GM18505 (cell line): ENCODE measurements around the gene ATP5F1A.
"Not testable (repeated sequence)": the region's sequence is repeated elsewhere in the genome, so short reads cannot be mapped to it uniquely, and the experiment has no call there.

ENCODE experiments used
- ATAC-seq: cut with Tn5 transposase; IDR thresholded peaks from one replicate; pipeline ENCODE4 v1.9.1; 2021; ENCODE audit not compliant: unreplicated experiment
- POLR2A ChIP-seq: IDR thresholded peaks from 4 replicates; pipeline ENCODE4 v1.6.1; 2011; ENCODE audit warnings: borderline replicate concordance; ENCODE audit not compliant: insufficient read depth, insufficient read length; ENCODE audit errors: extremely low read depth

ATP5F1A gene

DNA sequence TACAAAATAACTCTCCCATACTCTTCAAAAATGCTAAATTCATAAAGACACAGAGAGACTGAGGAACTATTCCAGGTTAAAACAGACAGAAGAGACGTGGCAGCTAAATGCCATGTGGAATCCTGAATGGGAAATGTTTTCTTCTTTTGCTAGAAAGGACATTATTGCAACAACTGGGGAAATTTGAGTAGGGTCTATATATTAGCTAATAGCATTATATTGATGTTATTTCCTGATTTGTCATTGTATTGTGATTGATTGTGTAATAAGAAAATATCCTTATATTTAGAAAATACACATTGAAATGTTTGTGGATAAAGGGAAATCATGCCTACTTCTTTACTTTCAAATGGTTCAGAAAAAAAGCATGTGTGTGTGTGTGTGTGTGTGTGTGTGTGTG, 49.5 kb downstream of the ATP5F1A start:
- no peak for ATAC-seq
- TF ChIP-seq POLR2A, result no peak

DNA sequence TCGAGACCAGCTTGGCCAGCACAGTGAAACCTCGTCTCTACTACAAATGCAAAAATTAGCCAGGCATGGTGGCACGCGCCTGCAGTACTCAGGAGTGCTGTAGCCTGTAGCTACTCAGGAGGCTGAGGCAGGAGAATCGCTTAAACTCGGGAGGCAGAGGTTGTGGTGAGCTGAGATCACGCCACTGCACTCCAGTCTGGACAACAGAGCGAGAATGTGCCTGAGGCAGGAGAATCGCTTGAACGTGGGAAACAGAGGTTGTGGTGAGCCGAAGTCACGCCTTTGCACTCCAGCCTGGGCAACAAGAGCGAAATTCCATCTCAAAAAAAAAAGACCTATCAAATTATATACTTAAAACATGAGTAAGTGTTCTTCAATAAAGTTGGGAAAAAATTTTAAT, 50.7 kb downstream of the ATP5F1A start:
- ATAC-seq, result not testable (repeated sequence)

DNA sequence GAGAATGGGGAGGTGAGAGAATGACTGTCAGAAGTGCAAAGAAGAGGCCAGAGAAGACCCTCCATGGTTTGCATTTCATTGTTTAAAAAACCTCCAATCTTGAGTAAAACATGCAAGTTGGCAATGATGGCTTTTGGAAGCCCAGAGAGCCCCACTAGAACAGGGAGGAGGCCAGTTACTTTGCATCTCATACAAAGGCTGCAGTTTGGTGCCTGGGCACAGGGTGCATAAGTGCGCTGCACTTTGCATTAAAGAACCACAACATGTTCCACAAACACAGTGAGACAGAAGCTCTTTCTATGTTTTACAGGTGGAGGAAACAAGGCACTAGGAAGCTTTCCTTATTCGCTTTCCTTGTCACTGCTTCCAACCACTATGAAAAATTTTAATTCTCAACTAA, 51.4 kb downstream of the ATP5F1A start:
- TF ChIP-seq POLR2A, result no peak
- no peak for ATAC-seq

- ATAC-seq, result no peak
- TF ChIP-seq POLR2A, result no peak
These were observed 52.0 kb downstream of the ATP5F1A start for GRCh38 chr18:46046126-46046525.

DNA sequence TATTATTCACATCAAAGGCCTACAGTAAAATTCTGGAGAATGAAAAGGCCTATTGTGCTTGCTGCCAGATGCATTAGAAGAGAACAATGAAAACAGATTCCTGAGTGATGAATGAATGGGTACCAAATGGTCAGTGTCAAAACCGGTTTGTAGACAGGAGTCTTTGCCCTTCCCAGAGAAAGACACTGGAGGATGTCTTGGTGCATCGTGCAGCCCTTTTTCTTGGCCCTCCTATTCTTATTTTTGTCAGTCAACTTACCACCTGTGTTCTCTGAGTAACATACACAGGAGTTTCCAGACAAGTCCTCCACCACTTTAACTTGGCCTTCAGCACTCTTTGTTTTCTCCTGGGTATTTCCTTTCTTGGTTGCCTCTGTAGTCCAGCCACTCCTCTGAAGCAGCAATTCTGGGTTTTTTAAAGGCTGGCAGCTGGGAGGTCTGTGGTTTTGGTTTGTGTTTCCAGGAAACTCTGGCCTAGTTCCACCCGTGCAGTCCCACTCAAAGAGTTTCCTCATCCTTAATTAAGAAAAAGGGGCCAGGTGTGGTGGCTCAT, 55.4 kb downstream of the ATP5F1A start:
- ATAC-seq, result no peak
- TF ChIP-seq POLR2A, result no peak

DNA sequence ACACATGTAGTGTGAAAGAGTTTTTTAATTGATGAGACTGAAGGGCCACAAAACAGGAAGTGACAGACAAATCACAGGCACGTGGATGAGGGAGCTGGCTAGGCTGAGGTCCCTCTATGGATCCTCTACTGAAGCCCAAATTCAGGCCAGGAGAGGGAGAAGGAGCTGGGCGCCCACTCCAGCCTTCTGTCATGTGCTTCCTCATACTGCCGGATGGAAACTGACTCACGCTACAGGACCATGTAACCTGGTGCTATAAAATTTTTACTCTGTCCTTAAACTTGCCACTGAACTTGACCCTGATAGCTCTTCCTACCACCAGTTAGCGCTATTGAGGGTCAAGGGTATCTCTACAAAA, 57.4 kb downstream of the ATP5F1A start:
- no peak for TF ChIP-seq POLR2A
- ATAC-seq, result no peak

- ATAC-seq, result no peak
- TF ChIP-seq POLR2A, result no peak
These were observed 57.9 kb downstream of the ATP5F1A start for GRCh38 chr18:46040033-46040746.

DNA sequence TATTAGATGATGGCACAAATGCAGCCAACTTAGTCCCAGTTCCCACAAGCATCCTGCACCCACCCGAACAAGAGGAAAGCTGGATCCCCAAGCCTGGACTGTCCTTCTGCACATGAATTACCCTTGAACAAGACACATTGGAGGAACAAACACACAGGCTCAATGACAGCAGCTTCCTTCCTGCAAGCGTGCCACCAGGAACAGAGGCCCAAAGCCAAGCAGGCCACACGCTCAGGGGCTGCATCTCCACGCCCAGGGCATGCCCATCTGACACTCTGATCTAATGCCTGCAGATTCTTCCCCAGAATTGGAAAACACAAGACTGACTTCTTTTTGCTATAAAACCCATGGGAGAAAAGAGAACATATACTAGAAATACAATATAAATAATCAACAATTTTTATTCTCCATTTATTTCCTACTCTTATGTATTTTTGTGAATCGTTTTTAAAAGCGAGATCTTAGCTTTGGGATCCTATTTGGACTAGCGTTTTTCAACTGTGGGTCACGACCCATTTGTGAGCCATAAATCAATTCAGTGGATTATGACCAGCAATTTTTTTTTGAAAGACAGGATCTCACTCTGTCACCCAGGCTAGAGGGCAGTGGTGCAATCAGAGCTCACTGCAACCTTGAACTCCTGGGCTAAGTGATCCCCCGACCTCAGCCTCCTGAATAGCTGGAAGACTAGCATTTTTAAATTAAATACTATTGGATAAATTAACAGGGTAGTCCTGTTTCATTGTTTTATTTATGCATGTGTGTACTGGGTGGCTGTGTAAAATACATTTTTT, 60.4 kb downstream of the ATP5F1A start:
- no peak for TF ChIP-seq POLR2A
- no peak for ATAC-seq

- no peak for ATAC-seq
- no peak for TF ChIP-seq POLR2A
These were observed 62.1 kb downstream of the ATP5F1A start for GRCh38 chr18:46035696-46036680.

- no peak for TF ChIP-seq POLR2A
- ATAC-seq, result no peak
These were observed 63.9 kb downstream of the ATP5F1A start for GRCh38 chr18:46034230-46034629.

GRCh38 chr18:46031741-46032140, 66.4 kb downstream of the ATP5F1A start:
- TF ChIP-seq POLR2A, result no peak
- no peak for ATAC-seq
